Effector memory CD4-positive, alpha-beta T cell (primary cell): ENCODE measurements around the gene TNFSF10.

Experiments
- DNase-seq, 3 donors: peaks; one replicate each; pipeline ENCODE4 v3.0.0-alpha.2; 2020
- H3K27ac ChIP-seq: 2 replicates; pipeline ENCODE4 v1.7.0; 2013; ENCODE audit warnings: mild to moderate bottlenecking, low read length, moderate library complexity; ENCODE audit not compliant: insufficient read depth, poor library complexity, severe bottlenecking
- H3K27me3 ChIP-seq: replicated peaks from 2 replicates; pipeline ENCODE4 v1.7.0; 2013; ENCODE audit warnings: mild to moderate bottlenecking, low read length; ENCODE audit not compliant: insufficient read depth, control insufficient read depth, poor library complexity, severe bottlenecking
- H3K36me3 ChIP-seq: 2 replicates; pipeline ENCODE4 v1.7.0; 2013; ENCODE audit warnings: mild to moderate bottlenecking, low read length, moderate library complexity; ENCODE audit not compliant: control insufficient read depth, insufficient read depth
- H3K4me1 ChIP-seq: 2 replicates; pipeline ENCODE4 v1.7.0; 2013; ENCODE audit warnings: low read length, mild to moderate bottlenecking; ENCODE audit not compliant: control insufficient read depth, insufficient read depth, poor library complexity, severe bottlenecking
- H3K4me3 ChIP-seq: 2 replicates; pipeline ENCODE4 v1.7.0; 2013; ENCODE audit warnings: low read length, low read depth, mild to moderate bottlenecking; ENCODE audit not compliant: insufficient read depth, poor library complexity, severe bottlenecking
- H3K9me3 ChIP-seq: 2 replicates; pipeline ENCODE4 v1.7.0; 2013; ENCODE audit warnings: mild to moderate bottlenecking, low read length, moderate library complexity; ENCODE audit not compliant: control insufficient read depth

TNFSF10 gene

GRCh38 chr3:172464306-172464705, 58.9 kb downstream of the TNFSF10 start:
- no peaks in the 10 kb centered on the region for H3K27me3 ChIP-seq
- no peaks in the 10 kb centered on the region for H3K4me1 ChIP-seq
- H3K9me3 ChIP-seq, result no peaks in the 10 kb centered on the region
- no peak overlapping the region for H3K4me3 ChIP-seq
- no peaks in the 10 kb centered on the region for H3K36me3 ChIP-seq
- no peak overlapping the region for H3K27ac ChIP-seq
- DNase-seq, result no peak

GRCh38 chr3:172461530-172462138, 61.6 kb downstream of the TNFSF10 start:
- DNase-seq, result no peak
- no peak overlapping the region for H3K4me3 ChIP-seq
- no peaks in the 10 kb centered on the region for H3K9me3 ChIP-seq
- H3K27ac ChIP-seq, result no peak overlapping the region
- H3K27me3 ChIP-seq, result no peaks in the 10 kb centered on the region
- no peaks in the 10 kb centered on the region for H3K36me3 ChIP-seq
- no peaks in the 10 kb centered on the region for H3K4me1 ChIP-seq

- no peak overlapping the region for H3K4me3 ChIP-seq
- no peaks in the 10 kb centered on the region for H3K4me1 ChIP-seq
- no peak for DNase-seq
- H3K9me3 ChIP-seq, result no peaks in the 10 kb centered on the region
- H3K27me3 ChIP-seq, result no peaks in the 10 kb centered on the region
- no peaks in the 10 kb centered on the region for H3K36me3 ChIP-seq
- no peak overlapping the region for H3K27ac ChIP-seq
Measured at GRCh38 chr3:172456404-172456803, 66.8 kb downstream of the TNFSF10 start.
